ENCODE data around the gene GPR158. TPM values are rescaled to one million over a fixed set of nuclear protein-coding genes. Genes with fewer than 3 reads are reported as not detected.

Gene GPR158
- total RNA-seq, 1 experiment from 2014 or later = 2.9 TPM

- no peak overlapping the region for H2AFZ ChIP-seq (ENCODE audit: low read depth, low read length, poor library complexity, severe bottlenecking)
Observed at GRCh38 chr10:25231751-25232150, 57.0 kb downstream of the GPR158 start.

More at GRCh38 chr10:25231751-25232150, 57.0 kb downstream of the GPR158 start:
- TF ChIP-seq FOSL1 (IDR thresholded peaks at IDR 0.05; ENCODE audit: low read depth) (no peak), CTCF (IDR thresholded peaks at IDR 0.05 in 2 of 3, conservative IDR thresholded peaks at IDR 0.05 in 1 of 3; ENCODE audit: borderline replicate concordance in 1 of 3, insufficient read depth in 1 of 3, low read depth in 2 of 3, low read length in 2 of 3) (no peak), EZH2phosphoT487 (IDR thresholded peaks at IDR 0.05; ENCODE audit: borderline replicate concordance) (no peak), EZH2 (IDR thresholded peaks at IDR 0.05) (no peak), YY1 (IDR thresholded peaks at IDR 0.05; ENCODE audit: extremely low read depth, insufficient replicate concordance, low read depth, low read length) (no peak), SP1 (IDR thresholded peaks at IDR 0.05; ENCODE audit: low read depth) (no peak), SRF (IDR thresholded peaks at IDR 0.05; ENCODE audit: low read depth) (no peak), POLR2A (IDR thresholded peaks at IDR 0.05; ENCODE audit: borderline replicate concordance, extremely low read depth, insufficient read depth, insufficient read length) (no peak), TCF7L2 (IDR thresholded peaks at IDR 0.05; ENCODE audit: borderline replicate concordance, extremely low read depth, insufficient read depth, insufficient read length) (no peak), POLR2AphosphoS5 (IDR thresholded peaks at IDR 0.05; ENCODE audit: low read depth, low read length) (no peak), EGR1 (IDR thresholded peaks at IDR 0.05; ENCODE audit: low read depth) (no peak), ZNF274 (IDR thresholded peaks at IDR 0.05; ENCODE audit: low read depth, low read length) (no peak), ATF3 (IDR thresholded peaks at IDR 0.05) (no peak), JUND (IDR thresholded peaks at IDR 0.05) (no peak), CEBPB (IDR thresholded peaks at IDR 0.05; ENCODE audit: low read depth) (no peak), SIN3A (IDR thresholded peaks at IDR 0.05; ENCODE audit: low read depth) (no peak)
- TF ChIP-seq, protein P1, sequence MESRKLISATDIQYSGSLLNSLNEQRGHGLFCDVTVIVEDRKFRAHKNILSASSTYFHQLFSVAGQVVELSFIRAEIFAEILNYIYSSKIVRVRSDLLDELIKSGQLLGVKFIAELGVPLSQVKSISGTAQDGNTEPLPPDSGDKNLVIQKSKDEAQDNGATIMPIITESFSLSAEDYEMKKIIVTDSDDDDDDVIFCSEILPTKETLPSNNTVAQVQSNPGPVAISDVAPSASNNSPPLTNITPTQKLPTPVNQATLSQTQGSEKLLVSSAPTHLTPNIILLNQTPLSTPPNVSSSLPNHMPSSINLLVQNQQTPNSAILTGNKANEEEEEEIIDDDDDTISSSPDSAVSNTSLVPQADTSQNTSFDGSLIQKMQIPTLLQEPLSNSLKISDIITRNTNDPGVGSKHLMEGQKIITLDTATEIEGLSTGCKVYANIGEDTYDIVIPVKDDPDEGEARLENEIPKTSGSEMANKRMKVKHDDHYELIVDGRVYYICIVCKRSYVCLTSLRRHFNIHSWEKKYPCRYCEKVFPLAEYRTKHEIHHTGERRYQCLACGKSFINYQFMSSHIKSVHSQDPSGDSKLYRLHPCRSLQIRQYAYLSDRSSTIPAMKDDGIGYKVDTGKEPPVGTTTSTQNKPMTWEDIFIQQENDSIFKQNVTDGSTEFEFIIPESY (IDR thresholded peaks at IDR 0.05; ENCODE audit: extremely low read depth, insufficient replicate concordance, low read length) = no peak
- TF ChIP-seq, protein P2, sequence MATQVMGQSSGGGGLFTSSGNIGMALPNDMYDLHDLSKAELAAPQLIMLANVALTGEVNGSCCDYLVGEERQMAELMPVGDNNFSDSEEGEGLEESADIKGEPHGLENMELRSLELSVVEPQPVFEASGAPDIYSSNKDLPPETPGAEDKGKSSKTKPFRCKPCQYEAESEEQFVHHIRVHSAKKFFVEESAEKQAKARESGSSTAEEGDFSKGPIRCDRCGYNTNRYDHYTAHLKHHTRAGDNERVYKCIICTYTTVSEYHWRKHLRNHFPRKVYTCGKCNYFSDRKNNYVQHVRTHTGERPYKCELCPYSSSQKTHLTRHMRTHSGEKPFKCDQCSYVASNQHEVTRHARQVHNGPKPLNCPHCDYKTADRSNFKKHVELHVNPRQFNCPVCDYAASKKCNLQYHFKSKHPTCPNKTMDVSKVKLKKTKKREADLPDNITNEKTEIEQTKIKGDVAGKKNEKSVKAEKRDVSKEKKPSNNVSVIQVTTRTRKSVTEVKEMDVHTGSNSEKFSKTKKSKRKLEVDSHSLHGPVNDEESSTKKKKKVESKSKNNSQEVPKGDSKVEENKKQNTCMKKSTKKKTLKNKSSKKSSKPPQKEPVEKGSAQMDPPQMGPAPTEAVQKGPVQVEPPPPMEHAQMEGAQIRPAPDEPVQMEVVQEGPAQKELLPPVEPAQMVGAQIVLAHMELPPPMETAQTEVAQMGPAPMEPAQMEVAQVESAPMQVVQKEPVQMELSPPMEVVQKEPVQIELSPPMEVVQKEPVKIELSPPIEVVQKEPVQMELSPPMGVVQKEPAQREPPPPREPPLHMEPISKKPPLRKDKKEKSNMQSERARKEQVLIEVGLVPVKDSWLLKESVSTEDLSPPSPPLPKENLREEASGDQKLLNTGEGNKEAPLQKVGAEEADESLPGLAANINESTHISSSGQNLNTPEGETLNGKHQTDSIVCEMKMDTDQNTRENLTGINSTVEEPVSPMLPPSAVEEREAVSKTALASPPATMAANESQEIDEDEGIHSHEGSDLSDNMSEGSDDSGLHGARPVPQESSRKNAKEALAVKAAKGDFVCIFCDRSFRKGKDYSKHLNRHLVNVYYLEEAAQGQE (IDR thresholded peaks at IDR 0.05; ENCODE audit: low read depth) = no peak
- Histone ChIP-seq H3K4me3 (replicated peaks in 1 of 2; ENCODE audit: low read depth in 1 of 2, low read length in 2 of 2) (no peak overlapping the region), H4K20me1 (ENCODE audit: insufficient read depth) (no peaks in the 10 kb centered on the region), H3K9ac (ENCODE audit: low read length) (no peak overlapping the region), H3K36me3 (ENCODE audit: control insufficient read depth in 1 of 2, insufficient read depth in 2 of 2, low read length in 2 of 2) (no peaks in the 10 kb centered on the region), H3K4me2 (ENCODE audit: low read length) (no peak overlapping the region), H3K79me2 (ENCODE audit: insufficient read depth, low read length) (no peaks in the 10 kb centered on the region), H3K9me3 (ENCODE audit: control insufficient read depth in 1 of 2, insufficient read depth in 1 of 2, low read depth in 1 of 2, low read length in 2 of 2) (no peaks in the 10 kb centered on the region), H3K9me2 (ENCODE audit: insufficient read depth) (no peaks in the 10 kb centered on the region), H3K27ac (ENCODE audit: low read depth, low read length) (no peak overlapping the region), H3K4me1 (ENCODE audit: control insufficient read depth in 1 of 2, insufficient read depth in 2 of 2, low read length in 2 of 2) (no peaks in the 10 kb centered on the region), H3K27me3 (ENCODE audit: insufficient read depth, low read length) (no peaks in the 10 kb centered on the region)
- ATAC-seq (no peak), DNase-seq (ENCODE audit: low read depth, low spot score) (no peak)
- ChIA-PET CTCF (no interaction called here), POLR2A (no interaction called here), RAD21 (ENCODE audit: low non-redundant PET in 1 of 2, low total read pairs in 2 of 2, uncharacterized antibody in 2 of 2, unreplicated experiment in 2 of 2) (no interaction called here)
- intact Hi-C loops (cut with micrococcal nuclease) = no loop called here
- no TSS peak for BruUV-seq (replicated peaks)
